Measurements from ENCODE around the gene ROMO1.

DNA sequence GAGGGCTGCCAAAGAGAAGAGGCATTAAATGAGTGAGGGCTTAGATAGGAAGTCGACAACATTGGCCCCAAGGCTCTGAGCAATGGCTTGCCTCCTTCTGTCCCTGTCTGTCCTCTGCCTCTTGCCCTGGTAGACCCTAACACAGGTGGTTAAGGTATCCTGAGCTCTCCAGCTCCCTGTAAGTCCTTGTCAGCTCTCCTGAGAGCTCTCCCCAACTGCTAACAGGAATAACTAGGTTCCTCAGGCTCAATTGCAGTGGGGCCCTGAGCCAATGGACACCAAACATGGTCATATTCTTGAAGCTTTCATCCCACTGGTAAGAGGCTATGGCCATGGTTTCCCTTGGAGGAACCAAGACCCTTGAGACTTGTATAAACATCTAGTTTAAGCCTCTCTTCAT, 29.5 kb upstream of the ROMO1 start:
- TF ChIP-seq, protein P1, sequence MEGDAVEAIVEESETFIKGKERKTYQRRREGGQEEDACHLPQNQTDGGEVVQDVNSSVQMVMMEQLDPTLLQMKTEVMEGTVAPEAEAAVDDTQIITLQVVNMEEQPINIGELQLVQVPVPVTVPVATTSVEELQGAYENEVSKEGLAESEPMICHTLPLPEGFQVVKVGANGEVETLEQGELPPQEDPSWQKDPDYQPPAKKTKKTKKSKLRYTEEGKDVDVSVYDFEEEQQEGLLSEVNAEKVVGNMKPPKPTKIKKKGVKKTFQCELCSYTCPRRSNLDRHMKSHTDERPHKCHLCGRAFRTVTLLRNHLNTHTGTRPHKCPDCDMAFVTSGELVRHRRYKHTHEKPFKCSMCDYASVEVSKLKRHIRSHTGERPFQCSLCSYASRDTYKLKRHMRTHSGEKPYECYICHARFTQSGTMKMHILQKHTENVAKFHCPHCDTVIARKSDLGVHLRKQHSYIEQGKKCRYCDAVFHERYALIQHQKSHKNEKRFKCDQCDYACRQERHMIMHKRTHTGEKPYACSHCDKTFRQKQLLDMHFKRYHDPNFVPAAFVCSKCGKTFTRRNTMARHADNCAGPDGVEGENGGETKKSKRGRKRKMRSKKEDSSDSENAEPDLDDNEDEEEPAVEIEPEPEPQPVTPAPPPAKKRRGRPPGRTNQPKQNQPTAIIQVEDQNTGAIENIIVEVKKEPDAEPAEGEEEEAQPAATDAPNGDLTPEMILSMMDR (IDR thresholded peaks at IDR 0.05): no peak
- TF ChIP-seq POLR2A (IDR thresholded peaks at IDR 0.05; ENCODE audit: low read length): no peak

Data from A549 (cell line).